Stromal cell of bone marrow (primary cell): Measurements from ENCODE around the gene CES4A.
"Not testable (repeated sequence)": the region's sequence is repeated elsewhere in the genome, so short reads cannot be mapped to it uniquely, and the experiment has no call there.

Experiments used
- DNase-seq: peaks from one replicate; pipeline ENCODE4 v3.0.0-alpha.2; 2012; ENCODE audit warnings: low read depth

CES4A gene

DNA sequence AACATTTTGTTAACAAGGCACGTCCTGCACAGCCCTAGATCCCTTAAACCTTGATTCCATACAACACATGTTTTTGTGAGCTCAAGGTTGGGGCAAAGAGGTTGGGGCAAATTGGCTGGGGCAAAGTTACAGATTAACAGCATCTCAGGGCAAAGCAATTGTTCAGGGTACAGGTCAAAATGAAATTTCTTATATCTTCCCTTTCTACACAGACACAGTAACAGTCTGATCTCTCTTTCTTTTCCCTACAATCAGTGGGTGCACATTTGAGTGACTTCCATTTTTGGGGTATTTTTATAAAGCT is 32.3 kb upstream of the CES4A start:
- not testable (repeated sequence) for DNase-seq

DNA sequence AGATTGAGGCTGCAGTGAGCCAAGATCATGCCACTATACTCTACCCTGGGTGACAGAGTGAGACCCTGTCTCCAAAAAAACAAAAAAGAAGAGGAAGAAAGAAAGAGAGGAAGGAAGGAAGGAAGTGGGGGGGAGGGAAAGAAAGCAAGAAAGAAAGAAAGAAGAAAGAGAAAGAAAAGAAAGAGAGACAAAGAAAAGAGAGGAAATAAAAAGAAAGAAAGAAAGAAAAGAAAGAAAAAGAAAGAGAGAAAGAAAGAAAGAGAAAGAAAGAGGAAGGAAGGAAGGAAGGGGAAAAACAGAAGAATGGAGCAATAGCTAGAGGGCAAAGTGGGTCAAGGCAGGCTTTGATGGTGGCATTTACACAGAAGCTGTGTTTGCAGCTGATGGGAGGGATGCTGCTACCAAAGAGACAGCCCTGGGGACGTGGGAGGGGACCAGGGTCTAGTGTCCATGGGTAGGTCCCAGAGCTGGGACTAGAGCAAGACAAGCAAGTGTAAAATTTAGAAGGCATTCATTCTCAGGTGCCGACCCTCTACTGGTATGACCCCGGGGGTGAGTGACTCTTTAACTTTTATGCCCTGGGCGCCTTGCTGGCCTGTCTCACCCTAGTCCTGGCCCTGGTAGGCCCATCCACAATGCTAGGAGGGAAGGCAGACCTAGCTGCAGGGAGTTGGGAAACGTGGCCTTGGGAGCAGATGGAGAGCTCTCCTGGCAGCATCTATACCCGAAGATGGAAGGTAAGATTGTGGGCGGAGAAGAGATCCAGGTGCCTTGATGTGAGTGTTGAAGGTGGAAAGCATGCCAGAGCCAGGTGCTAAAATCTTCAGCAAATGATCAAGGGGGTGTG is 29.3 kb upstream of the CES4A start:
- DNase-seq = no peak

GRCh38 chr16:66959704-66960161 is 28.7 kb upstream of the CES4A start:
- DNase-seq = no peak

DNA sequence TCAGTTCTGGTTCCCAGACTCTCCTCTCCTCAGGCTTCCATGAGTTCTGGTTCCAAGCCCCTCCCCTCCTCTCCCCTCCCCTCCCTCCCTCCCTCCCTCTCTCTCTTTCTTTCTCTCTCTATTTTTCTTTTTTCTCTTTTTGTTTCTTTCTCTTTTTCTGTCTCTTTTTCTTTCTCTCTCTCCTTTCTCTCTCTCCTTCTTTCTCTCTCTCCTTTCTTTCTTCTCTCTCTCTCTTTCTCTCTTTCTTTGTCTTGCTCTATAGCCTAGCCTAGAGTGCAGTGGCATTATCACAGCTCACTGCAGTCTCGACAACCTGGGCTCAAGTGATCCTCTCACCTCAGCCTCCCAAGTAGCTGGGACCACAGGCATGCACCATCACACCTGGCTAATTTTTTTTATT is 28.1 kb upstream of the CES4A start:
- DNase-seq = no peak

DNA sequence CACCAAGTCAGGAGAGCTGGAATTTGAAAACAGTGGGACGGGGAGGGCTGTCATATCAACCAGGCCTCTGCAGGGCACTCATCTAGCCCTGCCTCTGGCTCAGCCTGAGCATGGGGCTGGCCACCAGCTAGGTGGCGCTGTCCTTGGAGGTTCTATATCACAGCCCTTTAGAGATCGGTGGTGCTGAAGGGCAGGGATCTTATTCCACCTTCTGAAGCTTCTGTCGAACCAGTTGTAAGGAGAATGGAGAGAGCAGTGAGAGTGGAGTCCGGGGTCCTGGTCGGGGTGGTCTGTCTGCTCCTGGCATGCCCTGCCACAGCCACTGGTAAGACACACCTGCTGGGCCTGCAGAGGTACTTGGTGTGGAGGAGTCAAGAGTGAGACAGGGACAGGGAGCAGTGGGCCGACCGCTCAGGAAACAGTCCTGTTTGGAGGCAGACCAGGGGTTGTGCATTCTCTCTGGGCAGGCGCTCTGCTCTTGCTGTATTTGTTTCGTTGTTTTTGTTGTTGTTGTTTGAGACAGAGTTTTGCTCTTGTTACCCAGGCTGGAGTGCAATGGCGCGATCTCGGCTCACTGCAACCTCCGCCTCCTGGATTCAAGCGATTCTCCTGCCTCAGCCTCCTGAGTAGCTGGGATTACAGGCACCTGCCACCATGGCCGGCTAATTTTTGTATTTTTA is 27.2 kb upstream of the CES4A start, which contains the start of gene CES3:
CES3 (plus strand) TSS at position 202 of the 680 bp plus-strand sequence; CDS start at position 244, 42 bp downstream.
- DNase-seq = peak; percentile 25

- DNase-seq = no peak
Observed at GRCh38 chr16:66961914-66962313, 26.5 kb upstream of the CES4A start.

- DNase-seq = no peak
Observed at GRCh38 chr16:66964049-66964448, 24.3 kb upstream of the CES4A start.

- DNase-seq = no peak
Observed at GRCh38 chr16:66968847-66969246, 19.5 kb upstream of the CES4A start.

GRCh38 chr16:66970775-66971720 is 17.3 kb upstream of the CES4A start:
- no peak for DNase-seq

- no peak for DNase-seq
Observed at GRCh38 chr16:66972983-66973382, 15.4 kb upstream of the CES4A start.

DNA sequence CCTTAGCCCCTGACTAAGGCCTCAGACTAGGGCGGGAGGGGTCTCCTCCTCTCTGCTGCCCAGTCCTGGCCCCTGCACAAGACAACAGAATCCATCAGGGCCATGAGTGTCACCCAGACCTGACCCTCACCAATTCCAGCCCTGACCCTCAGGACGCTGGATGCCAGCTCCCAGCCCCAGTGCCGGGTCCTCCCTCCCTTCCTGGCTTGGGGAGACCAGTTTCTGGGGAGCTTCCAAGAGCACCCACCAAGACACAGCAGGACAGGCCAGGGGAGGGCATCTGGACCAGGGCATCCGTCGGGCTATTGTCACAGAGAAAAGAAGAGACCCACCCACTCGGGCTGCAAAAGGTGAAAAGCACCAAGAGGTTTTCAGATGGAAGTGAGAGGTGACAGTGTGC is 14.7 kb upstream of the CES4A start:
- DNase-seq = no peak

DNA sequence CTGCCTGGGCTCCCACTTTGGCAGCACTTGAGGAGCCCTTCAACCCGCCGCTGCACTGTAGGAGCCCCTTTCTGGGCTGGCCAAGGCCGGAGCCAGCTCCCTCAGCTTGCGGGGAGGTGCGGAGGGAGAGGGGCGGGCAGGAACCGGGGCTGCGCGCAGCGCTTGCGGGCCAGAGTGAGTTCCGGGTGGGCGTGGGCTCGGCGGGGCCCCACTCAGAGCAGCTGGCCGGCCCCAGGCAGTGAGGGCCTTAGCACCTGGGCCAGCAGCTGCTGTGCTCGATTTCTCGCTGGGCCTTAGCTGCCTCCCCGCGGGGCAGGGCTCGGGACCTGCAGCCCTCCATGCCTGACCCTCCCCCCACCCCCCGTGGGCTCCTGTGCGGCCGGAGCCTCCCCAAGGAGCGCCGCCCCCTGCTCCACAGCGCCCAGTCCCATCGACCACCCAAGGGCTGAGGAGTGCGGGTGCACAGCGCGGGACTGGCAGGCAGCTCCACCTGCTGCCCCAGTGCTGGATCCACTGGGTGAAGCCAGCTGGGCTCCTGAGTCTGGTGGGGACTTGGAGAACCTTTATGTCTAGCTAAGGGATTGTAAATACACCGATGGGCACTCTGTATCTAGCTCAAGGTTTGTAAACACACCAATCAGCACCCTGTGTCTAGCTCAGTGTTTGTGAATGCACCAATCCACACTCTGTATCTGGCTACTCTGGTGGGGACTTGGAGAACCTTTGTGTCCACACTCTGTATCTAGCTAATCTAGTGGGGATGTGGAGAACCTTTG is 14.0 kb upstream of the CES4A start:
- DNase-seq = not testable (repeated sequence)

GRCh38 chr16:66974932-66975246 is 13.5 kb upstream of the CES4A start:
- DNase-seq = not testable (repeated sequence)

DNA sequence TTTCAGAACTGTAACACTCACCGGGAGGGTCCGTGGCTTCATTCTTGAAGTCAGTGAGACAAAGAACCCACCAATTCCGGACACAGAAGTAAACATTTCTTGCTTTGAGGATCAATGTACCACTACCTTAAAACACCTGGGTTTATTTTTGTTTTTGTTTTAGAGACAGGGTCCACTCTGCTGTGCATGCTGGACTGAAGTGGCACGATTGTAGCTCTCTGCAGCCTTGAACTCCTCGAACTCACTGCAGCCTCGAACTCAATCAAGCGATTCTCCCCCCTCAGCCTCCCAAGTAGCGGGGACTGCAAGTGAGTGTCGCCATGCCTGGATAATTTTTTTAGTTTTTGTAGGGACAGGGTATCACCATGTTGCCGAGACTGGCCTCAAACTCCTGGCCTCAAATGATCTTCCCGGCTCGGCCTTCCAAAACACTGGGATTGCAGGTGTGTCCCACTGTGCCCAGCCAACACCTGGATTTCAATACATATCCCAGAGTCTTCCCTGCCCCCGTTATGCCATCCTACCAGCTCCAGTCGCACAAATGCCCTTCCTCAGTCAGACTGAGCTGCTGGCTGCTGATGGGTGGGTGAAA is 13.0 kb upstream of the CES4A start:
- DNase-seq = no peak

DNA sequence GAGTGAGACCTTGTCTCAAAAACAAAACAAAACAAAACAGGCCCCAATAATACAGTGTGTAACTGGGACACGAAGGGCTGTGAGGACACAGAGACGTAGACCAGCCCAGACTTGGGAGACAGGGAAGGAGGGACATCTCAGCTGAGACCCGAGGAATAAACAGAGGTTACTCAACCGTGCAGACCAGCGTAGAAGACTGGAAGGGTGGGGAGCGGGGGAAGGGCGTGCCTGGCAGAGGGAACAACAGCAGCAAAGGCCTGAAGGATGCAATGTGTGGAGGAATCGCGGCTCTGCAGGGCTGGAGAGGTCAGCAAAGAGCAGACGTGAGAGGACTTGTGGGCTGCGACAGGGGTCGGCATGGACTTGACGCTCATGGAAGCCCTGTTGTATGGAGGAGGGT is 11.6 kb upstream of the CES4A start:
- DNase-seq = no peak

DNA sequence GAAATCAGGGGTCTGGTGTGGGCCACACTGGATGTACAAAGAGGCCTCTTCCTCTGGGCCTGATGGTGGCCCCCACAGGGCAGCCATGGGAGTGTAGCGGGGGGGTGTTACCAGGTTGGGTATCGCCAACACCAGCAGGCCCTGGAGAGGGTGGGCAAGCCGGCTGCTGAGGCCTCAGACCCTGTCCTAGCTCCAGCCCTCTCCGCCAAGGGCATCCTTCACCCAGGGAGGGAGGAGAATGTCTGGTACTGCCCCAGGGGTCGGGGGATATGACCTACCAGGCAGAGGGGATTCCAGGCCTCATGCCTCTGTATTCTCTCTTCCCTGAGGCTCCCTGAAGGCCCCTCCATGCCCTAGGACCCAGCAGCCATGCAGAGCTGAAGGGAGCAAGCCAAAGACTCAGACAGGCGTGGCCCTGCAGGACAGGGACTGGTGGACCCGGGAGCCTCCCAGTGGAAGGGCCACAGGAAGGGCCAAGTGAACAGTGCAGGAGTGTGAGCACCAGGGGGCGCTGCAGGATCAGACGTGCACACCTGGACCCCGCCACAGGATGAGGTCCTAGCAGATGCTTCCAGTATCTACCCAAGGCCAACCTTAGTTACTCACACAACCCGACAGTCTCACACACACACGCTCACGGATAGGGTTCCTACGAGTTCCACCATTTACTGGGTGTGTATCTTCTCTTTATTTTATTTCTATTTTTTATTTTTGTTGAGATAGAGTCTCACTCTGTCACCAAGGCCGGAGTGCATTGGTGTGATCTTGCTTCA is 10.9 kb upstream of the CES4A start:
- peak; percentile 51 for DNase-seq

DNA sequence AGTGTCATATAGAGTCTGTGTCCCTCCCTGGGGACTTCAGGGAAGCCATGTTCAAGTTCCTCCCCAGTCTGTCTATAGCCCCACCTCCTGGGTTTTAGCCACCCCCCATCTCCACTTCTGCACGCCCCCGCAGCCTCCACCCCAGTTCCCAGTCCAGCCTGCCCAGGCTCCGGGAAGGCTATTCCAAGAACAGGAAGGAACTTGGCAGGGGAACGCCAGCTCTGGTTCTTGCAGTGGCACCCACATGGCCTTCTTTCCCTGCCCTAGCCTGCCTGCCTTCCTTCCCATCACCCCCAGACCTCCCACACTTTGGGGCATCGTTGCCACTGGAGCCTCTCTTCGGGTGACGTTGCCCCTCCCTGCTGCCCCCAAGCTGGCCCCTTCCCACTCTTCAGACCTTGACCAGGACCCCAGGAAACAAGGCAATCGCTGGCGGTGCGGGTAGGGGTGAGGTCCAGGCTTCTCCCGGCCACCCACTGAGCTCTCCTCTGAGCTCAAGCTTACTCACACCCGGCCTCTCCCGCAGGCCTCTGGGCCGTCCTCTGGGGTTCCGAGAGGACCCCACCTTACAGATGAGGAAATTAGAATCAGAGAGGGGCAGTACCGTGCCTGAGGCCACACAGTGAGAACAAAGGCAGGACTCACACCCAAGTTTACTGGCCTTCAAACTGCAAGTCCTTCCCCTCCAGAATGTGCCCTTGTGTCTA is 9.2 kb upstream of the CES4A start:
- peak; percentile 20 for DNase-seq

DNA sequence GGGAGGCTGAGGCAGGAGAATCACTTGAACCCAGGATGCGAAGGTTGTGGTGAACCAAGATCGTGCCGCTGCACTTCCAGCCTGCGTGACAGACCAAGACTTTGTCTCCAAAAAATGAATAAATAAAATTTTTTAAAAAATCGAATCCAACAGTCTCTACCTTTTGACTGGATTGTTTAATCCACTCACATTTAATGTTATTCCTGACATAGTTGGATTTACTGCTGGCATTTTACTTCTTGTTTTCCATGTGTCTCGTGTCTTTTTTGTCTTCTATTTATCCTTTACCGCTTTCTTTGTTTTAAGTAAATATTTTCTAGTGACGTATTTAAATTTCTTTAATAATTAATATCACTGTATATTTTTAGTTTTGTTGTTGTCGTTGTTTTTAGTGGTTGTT is 5.4 kb upstream of the CES4A start:
- DNase-seq = no peak

DNA sequence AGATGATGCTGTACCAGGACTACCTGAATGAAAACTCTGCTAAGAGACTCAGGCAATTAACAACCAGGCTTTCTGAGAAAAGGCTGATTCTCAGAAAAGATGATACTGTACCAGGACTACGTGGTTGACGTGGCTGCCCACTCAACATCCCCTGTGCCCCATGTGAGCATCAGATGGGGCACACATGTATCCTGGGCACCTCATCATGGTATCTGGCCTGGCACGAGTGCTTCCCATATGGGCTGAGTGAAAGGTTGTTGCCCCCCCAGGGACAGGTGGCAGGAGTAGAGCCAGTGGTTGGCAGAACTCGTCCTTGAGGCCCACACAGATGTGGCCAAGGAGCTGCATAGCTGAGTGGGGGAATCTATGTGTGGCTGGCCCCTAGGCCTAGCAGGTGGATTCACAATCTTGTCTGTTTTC is 3.5 kb upstream of the CES4A start:
- no peak for DNase-seq

GRCh38 chr16:66986559-66986958 is 1.8 kb upstream of the CES4A start:
- DNase-seq = no peak
